Activated CD4-positive, alpha-beta T cell treated with anti-CD3 and anti-CD28 coated beads for 36 hours (primary cell): ENCODE data around the gene AKR1C1. TPM values are rescaled to one million over a fixed set of nuclear protein-coding genes. Genes with fewer than 3 reads are reported as not detected.
"Not testable (repeated sequence)": the region's sequence is repeated elsewhere in the genome, so short reads cannot be mapped to it uniquely, and the experiment has no call there.

Experiments
- ATAC-seq: fragments of 200-7000 bp; cut with Tn5 transposase; one replicate; pipeline ENCODE4 v1.10.0; 2021; ENCODE audit warnings: mild to moderate bottlenecking, moderate library complexity
- CTCF ChIA-PET: fragments of 350-600 bp; sonication (Branson Sonifier 250); formaldehyde crosslinking; loops from one replicate; lab custom pipeline; 2021; ENCODE audit warnings: antibody characterized with exemption; lab: Charles Lee
- POLR2A ChIA-PET: fragments of 350-600 bp; sonication (Branson Sonifier 250); formaldehyde crosslinking; loops from one replicate; lab custom pipeline; 2021; ENCODE audit warnings: antibody characterized with exemption, inconsistent platforms; lab: Charles Lee
- DNase-seq: peaks from one replicate; pipeline ENCODE4 v3.0.0-alpha.2; 2020
- H3K27ac Mint-ChIP-seq: one replicate; pipeline ENCODE4 v1.8.0; 2021; ENCODE audit warnings: mixed read lengths
- H3K27me3 Mint-ChIP-seq: one replicate; pipeline ENCODE4 v1.8.0; 2021; ENCODE audit warnings: mixed read lengths
- H3K36me3 Mint-ChIP-seq: one replicate; pipeline ENCODE4 v1.8.0; 2021; ENCODE audit warnings: low read depth, mixed read lengths
- H3K4me1 Mint-ChIP-seq: one replicate; pipeline ENCODE4 v1.8.0; 2021; ENCODE audit warnings: mixed read lengths
- H3K4me3 Mint-ChIP-seq: one replicate; pipeline ENCODE4 v1.8.0; 2021; ENCODE audit warnings: mild to moderate bottlenecking, moderate library complexity, mixed read lengths
- H3K9me3 Mint-ChIP-seq: one replicate; pipeline ENCODE4 v1.8.0; 2021; ENCODE audit warnings: low read depth, mixed read lengths
- intact Hi-C, 2 experiments: fragments of 100-400 bp; cut with DNase I in 1 of 2; cut with micrococcal nuclease in 1 of 2; formaldehyde crosslinking; loops; one replicate each; pipeline versions ENCODE4 v1.14.2 to v1.15.1; 2022 to 2024; cut with DNase I, micrococcal nuclease
- total RNA-seq, 2 experiments: library from RNA; stranded (reverse); gene quantifications; one replicate each; pipeline ENCODE4 v1.2.3, GENCODE V29; 2021

AKR1C1 gene
- total RNA-seq, 2 experiments from 2014 or later = 0.66 to 0.86 TPM

DNA sequence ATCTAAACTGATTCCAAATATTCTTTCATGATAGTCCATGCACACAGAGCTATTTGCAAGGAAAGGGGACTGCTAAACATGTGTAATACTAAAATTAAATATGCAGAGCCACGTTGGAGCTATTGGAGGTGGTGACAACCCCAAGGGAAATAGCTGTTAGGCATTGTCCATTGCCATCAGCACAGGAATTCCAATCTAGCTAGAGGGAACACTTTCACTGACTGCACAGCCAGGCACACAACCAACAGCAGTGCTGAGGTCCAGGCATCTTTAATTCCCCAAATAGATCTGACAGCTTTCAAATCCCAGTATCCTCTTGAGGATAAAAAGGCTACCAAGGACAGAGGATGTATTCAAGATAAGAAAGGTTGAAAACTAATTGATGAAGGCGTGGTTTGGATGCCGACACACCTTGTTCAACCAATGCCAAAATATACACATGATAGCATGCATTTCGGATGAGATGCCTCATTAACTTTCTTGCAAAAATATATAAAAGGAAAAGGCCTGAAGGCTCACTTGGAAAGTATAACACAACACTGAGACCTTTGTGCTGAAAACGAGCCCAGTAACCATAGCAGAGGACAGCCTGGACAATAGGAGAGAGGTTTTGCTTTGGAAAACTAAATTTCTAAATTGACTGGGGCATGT, 11.6 kb upstream of the AKR1C1 start:
- H3K9me3 Mint-ChIP-seq, H3K4me3 Mint-ChIP-seq, ATAC-seq, POLR2A ChIA-PET, H3K4me1 Mint-ChIP-seq, H3K36me3 Mint-ChIP-seq, H3K27me3 Mint-ChIP-seq, CTCF ChIA-PET, intact Hi-C loops, H3K27ac Mint-ChIP-seq, DNase-seq: not testable (repeated sequence)

DNA sequence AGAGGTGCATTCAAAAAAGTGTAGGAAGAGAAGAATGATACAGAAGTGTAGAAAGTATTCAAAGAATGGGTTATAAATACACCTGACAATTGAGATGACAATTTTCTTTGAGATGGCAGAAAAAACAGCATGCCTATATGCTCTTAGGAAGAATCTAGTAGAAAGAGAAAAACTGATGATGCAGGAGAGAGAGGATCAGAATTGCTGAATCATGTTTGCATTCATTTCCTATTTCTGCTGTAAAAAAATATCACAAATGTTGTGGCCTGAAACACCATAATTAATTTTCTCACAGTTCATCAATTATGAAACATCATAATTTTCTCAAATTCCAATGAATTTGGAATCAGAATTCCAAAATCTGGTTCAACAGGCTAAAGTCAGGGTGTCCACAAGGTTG, 9.8 kb upstream of the AKR1C1 start:
- Mint-ChIP-seq H3K27ac (no peak overlapping the region), H3K4me3 (no peak overlapping the region), H3K4me1 (no peaks in the 10 kb centered on the region), H3K27me3 (no peaks in the 10 kb centered on the region), H3K9me3 (no peaks in the 10 kb centered on the region), H3K36me3 (no peaks in the 10 kb centered on the region)
- DNase-seq = no peak
- intact Hi-C loops = no loop called here
- POLR2A ChIA-PET = no interaction called here
- ATAC-seq = no peak
- CTCF ChIA-PET = no interaction called here

DNA sequence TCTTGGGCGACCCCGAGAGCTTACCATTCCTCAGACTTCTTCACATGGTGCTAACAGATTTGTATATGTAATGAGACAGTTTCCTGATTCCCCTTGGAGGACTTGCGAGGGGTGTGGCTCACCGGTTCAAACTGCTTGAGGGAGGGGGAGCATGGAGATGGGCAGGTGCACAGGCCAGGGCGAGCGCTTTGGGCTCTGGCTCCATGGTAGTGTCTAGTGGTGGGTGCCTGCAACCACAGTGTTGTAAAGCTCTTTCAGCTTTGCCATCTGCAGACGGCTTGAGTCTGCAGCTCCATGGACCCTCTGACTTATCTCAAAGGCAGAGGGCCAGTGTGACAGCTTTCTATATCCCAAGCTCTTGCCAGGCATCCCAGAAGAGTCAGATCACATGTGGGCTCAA, 7.1 kb upstream of the AKR1C1 start:
- H3K27me3 Mint-ChIP-seq, DNase-seq, intact Hi-C loops, H3K36me3 Mint-ChIP-seq, POLR2A ChIA-PET, H3K27ac Mint-ChIP-seq, ATAC-seq, CTCF ChIA-PET, H3K4me1 Mint-ChIP-seq, H3K4me3 Mint-ChIP-seq, H3K9me3 Mint-ChIP-seq: not testable (repeated sequence)

DNA sequence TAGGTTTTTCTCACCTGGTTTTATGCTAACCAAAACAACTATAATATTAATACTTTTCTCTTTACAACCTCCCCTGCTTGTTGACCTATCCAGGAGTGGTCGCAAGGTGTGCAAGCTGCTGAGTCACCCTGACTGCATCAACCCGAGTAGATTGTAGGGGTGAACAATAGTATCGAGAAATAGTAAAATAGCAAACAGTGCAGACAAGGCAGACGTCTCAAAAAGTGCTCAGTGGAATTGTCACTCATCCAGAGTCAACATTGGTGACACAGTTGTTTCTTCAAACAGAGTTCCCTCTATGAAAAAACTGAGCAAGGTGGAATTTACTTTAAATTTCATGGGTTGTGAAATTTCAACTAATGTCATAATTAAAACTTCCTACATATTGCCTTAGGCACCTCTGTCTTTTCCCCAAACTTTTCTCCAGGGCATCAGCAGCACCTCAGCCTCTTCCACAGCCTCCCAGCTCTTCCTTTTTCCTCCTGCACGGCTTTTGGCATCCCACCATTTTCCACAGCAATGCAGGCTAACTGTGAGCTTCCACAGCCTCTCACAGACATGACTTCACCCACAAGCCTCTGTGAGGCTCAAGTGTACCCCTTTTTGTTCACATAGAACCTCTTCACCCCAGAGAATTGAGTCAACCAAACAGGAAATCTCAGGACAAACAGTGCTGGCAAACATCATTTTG, 6.1 kb upstream of the AKR1C1 start:
- H3K4me1 Mint-ChIP-seq, intact Hi-C loops, DNase-seq, ATAC-seq, H3K9me3 Mint-ChIP-seq, CTCF ChIA-PET, H3K4me3 Mint-ChIP-seq, H3K27ac Mint-ChIP-seq, POLR2A ChIA-PET, H3K36me3 Mint-ChIP-seq, H3K27me3 Mint-ChIP-seq: not testable (repeated sequence)

DNA sequence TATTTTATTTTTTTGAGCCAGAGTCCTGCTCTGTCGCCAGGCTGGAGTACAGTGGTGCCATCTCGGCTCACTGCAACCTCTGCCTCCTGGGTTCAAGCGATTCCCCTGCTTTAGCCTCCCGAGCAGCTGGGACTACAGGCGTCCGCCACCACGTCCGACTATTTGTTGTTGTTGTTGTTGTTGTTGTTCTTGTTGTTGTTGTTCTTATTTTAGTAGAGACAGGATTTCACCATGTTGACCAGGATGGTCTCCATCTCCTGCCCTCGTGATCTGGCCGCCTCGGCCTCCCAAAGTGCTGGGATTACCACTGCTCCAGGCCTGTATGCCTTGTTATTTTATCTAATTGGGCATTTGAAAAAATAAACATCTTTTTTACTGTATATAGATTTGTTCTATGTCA, 1.7 kb upstream of the AKR1C1 start:
- ATAC-seq, H3K4me3 Mint-ChIP-seq, H3K36me3 Mint-ChIP-seq, DNase-seq, H3K27me3 Mint-ChIP-seq, POLR2A ChIA-PET, intact Hi-C loops, H3K9me3 Mint-ChIP-seq, H3K4me1 Mint-ChIP-seq, H3K27ac Mint-ChIP-seq, CTCF ChIA-PET: not testable (repeated sequence)

DNA sequence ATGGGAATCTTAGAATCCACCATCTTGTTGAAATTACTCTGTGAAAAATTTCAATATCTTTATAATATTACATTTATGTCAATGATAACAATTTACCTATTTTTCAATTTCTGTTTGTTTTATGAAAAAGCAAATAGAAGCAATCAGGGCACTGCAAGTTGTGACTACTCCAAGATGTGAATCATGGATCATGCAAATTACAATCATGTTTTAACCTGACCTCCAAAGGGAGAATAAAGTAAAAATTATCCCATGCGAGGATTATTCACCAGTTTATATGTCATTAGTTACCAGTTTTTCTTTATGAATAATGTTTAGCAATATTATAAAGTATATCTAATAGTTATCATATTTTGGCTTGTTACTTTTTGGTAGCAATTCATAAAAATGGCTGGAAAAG, 907 bp upstream of the AKR1C1 start:
- ATAC-seq, H3K4me1 Mint-ChIP-seq, H3K36me3 Mint-ChIP-seq, DNase-seq, H3K27ac Mint-ChIP-seq, H3K9me3 Mint-ChIP-seq, CTCF ChIA-PET, intact Hi-C loops, H3K27me3 Mint-ChIP-seq, POLR2A ChIA-PET, H3K4me3 Mint-ChIP-seq: not testable (repeated sequence)

DNA sequence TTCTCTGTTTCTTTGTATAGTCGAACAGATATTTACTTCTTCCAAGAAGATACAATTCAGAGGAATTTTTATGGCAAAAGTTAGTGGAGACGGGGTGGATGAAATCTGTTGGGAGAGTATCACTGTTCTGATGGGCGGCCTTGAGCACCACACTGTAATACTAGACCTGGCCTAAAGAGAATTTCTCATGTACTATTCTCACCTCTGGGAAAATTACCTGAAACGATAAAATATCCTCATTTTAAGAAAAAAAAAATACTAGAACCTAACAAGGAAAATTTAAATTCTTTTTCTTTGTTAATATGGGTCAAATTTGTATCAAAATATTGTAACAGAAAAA, 570 bp downstream of the AKR1C1 start:
- POLR2A ChIA-PET, H3K4me1 Mint-ChIP-seq, H3K36me3 Mint-ChIP-seq, intact Hi-C loops, H3K4me3 Mint-ChIP-seq, H3K9me3 Mint-ChIP-seq, CTCF ChIA-PET, H3K27me3 Mint-ChIP-seq, DNase-seq, H3K27ac Mint-ChIP-seq, ATAC-seq: not testable (repeated sequence)

DNA sequence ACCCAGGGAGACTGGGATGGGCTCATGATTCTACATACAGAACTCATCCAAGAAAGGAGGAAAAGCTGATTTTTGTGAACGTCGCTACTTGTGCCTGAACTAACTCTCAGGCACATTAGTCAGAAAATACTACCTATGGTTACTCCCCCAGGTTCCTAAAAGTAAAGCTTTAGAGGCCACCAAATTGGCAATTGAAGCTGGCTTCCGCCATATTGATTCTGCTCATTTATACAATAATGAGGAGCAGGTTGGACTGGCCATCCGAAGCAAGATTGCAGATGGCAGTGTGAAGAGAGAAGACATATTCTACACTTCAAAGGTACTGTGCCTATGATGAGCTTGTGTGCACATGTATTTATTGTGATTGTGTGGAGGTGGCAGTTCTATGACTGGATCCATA, 2.5 kb downstream of the AKR1C1 start:
- H3K4me3 Mint-ChIP-seq, H3K27ac Mint-ChIP-seq, DNase-seq, POLR2A ChIA-PET, H3K4me1 Mint-ChIP-seq, intact Hi-C loops, H3K27me3 Mint-ChIP-seq, H3K9me3 Mint-ChIP-seq, CTCF ChIA-PET, ATAC-seq: not testable (repeated sequence)
- H3K36me3 Mint-ChIP-seq = peaks cover 14% of the 10 kb centered on the region

DNA sequence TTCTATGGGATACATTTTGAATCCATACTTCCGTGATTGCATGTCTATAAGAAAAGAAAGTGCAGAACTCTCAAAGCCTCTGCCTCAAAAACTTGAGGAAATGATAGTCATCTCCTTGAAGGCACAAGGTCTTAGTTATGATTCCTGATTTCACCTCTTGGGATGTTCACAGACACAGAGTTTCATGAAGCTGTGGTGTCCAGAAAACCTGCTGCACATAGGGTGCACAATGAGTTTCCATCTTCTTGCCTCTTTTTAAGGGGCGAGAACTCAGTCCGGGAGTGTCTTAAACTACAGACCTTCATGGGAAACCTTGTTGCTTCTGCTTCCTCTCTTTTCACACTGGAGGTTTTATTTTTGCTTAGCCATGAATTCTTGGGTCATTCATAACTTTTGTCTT, 4.0 kb downstream of the AKR1C1 start:
- H3K4me3 Mint-ChIP-seq, intact Hi-C loops, DNase-seq, H3K4me1 Mint-ChIP-seq, CTCF ChIA-PET, H3K27me3 Mint-ChIP-seq, H3K27ac Mint-ChIP-seq, ATAC-seq, POLR2A ChIA-PET, H3K9me3 Mint-ChIP-seq: not testable (repeated sequence)
- peaks cover 14% of the 10 kb centered on the region for H3K36me3 Mint-ChIP-seq

DNA sequence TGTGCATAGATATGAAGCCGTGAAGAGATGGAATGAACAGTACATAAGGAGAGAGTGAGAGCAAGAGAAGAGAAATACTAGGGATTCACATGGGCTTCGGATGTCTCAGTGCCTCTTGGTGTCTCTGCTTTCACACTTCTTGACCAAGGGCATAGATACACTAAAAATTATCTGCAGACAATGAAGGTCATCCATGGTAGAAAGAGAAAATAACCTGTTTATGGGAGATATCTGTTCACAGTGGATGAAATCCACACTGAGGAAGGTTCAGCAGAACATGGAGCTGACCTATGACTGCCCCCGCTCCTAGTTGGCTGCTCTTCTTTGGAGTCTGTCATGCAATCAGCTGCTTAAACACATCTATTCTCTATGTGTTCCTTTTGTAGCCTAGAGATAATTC, 6.1 kb downstream of the AKR1C1 start:
- H3K9me3 Mint-ChIP-seq, CTCF ChIA-PET: not testable (repeated sequence)

DNA sequence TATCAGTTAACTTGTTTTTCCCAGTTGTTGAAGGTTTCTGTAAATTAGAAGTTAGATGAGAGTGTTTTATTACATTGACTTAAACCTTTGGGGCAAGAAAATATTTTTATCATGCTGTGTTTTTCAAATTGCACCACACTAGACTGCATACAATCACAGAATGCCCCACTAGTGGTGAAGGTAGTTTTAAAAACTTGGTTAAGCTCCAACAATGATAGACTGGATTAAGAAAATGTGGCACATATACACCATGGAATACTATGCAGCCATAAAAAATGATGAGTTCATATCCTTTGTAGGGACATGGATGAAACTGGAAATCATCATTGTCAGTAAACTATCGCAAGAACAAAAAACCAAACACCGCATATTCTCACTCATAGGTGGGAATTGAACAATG, 7.1 kb downstream of the AKR1C1 start:
- peaks cover 11% of the 10 kb centered on the region for H3K36me3 Mint-ChIP-seq
- H3K27ac Mint-ChIP-seq, H3K9me3 Mint-ChIP-seq, intact Hi-C loops, CTCF ChIA-PET, H3K27me3 Mint-ChIP-seq, H3K4me3 Mint-ChIP-seq, POLR2A ChIA-PET, ATAC-seq, DNase-seq, H3K4me1 Mint-ChIP-seq: not testable (repeated sequence)

More for the DNA sequence above, 6.1 kb downstream of the AKR1C1 start:
- POLR2A ChIA-PET, H3K27me3 Mint-ChIP-seq, DNase-seq, H3K4me3 Mint-ChIP-seq, H3K4me1 Mint-ChIP-seq, ATAC-seq, intact Hi-C loops, H3K27ac Mint-ChIP-seq: not testable (repeated sequence)
- peaks cover 14% of the 10 kb centered on the region for H3K36me3 Mint-ChIP-seq

DNA sequence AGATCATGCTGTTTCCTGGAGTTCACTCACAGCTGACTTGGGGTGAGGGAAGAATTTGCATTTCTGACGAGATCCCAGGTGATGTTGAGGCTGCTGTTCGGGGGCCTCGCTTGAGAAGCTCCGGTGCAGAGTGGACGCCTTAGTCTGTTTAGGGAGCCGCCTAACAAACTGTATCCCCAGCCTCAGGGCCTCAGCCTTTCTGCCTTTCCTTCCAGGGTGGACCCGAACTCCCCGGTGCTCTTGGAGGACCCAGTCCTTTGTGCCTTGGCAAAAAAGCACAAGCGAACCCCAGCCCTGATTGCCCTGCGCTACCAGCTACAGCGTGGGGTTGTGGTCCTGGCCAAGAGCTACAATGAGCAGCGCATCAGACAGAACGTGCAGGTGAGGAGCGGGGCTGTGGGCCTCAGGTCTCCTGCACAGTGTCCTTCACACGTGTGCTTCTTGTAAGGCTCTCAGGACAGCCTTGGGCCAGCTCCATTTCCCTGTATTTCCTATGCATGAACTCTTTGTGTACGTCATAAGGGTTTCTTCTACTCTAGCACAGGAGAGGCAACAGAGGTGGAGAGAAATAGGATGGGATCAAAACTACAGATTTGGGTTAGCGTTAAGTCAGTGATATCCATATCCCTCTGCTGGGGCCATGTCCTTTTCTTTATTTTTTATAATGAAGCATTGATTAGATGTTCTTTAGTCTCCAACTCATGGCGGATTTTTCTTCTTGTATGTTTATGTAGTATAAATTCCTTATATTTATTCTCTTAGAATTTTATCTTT, 9.3 kb downstream of the AKR1C1 start:
- CTCF ChIA-PET, H3K4me3 Mint-ChIP-seq, intact Hi-C loops, H3K27me3 Mint-ChIP-seq, DNase-seq, H3K9me3 Mint-ChIP-seq, POLR2A ChIA-PET, H3K4me1 Mint-ChIP-seq, ATAC-seq, H3K27ac Mint-ChIP-seq: not testable (repeated sequence)
- peaks cover 11% of the 10 kb centered on the region for H3K36me3 Mint-ChIP-seq
